ENCODE measurements around the gene PLEKHM3. TPM values are rescaled to one million over a fixed set of nuclear protein-coding genes. Genes with fewer than 3 reads are reported as not detected.

The PLEKHM3 gene
- total RNA-seq, 6 experiments from 2014 or later: 4.4 to 13.4 (median 8.9) TPM

- DNase-seq: no peak
- ATAC-seq: peak in 2 of 4 donors; percentile 44 to 47
These were observed 12.9 kb downstream of the PLEKHM3 start for GRCh38 chr2:208012449-208012848.

GRCh38 chr2:208010506-208010905 lies 14.8 kb downstream of the PLEKHM3 start:
- Histone ChIP-seq H3K9me3 (no peaks in the 10 kb centered on the region), H3K4me3 (no peak overlapping the region), H3K27me3 (no peaks in the 10 kb centered on the region), H3K36me3 (no peaks in the 10 kb centered on the region), H3K4me1 (peaks cover 0 to 23% (median 0%) of the 10 kb centered on the region in 4 donors), H3K27ac (no peak overlapping the region)
- no peak for TF ChIP-seq CTCF (IDR thresholded peaks at IDR 0.05)
- no peak for TF ChIP-seq POLR2A (IDR thresholded peaks at IDR 0.05)
- intact Hi-C loops (cut with DNase I): no loop called here
- ATAC-seq (peak in 1 of 4 donors; percentile 26), DNase-seq (no peak)

More at GRCh38 chr2:208012449-208012848, 12.9 kb downstream of the PLEKHM3 start:
- TF ChIP-seq CTCF (IDR thresholded peaks at IDR 0.05) (no peak), POLR2A (IDR thresholded peaks at IDR 0.05) (no peak)
- Histone ChIP-seq H3K4me3 (no peak overlapping the region), H3K36me3 (no peaks in the 10 kb centered on the region), H3K27me3 (no peaks in the 10 kb centered on the region), H3K9me3 (no peaks in the 10 kb centered on the region), H3K4me1 (peaks cover 0 to 26% (median 0%) of the 10 kb centered on the region in 4 donors), H3K27ac (no peak overlapping the region)
- intact Hi-C loops (cut with DNase I): no loop called here

GRCh38 chr2:208006833-208007232 lies 18.5 kb downstream of the PLEKHM3 start:
- no peaks in the 10 kb centered on the region for H3K9me3 ChIP-seq
- ATAC-seq (no peak), DNase-seq (no peak)
- H3K36me3 ChIP-seq: no peaks in the 10 kb centered on the region
- H3K4me1 ChIP-seq: no peaks in the 10 kb centered on the region
- H3K27ac ChIP-seq: no peak overlapping the region
- no peak for TF ChIP-seq POLR2A (IDR thresholded peaks at IDR 0.05)
- no peak for TF ChIP-seq CTCF (IDR thresholded peaks at IDR 0.05)
- no peak overlapping the region for H3K4me3 ChIP-seq
- H3K27me3 ChIP-seq: no peaks in the 10 kb centered on the region
- 91% methylated on average over 5 of the region's 5 CpGs for WGBS (ENCODE audit: insufficient coverage, low coverage, low lambda C conversion rate, missing lambda C conversion rate)
- intact Hi-C loops (cut with DNase I): no loop called here

GRCh38 chr2:208006337-208006736 lies 19.0 kb downstream of the PLEKHM3 start:
- no peak for ATAC-seq
- WGBS (ENCODE audit: insufficient coverage, low coverage, low lambda C conversion rate, missing lambda C conversion rate): 80% methylated on average over 3 of the region's 3 CpGs
- H3K36me3 ChIP-seq: no peaks in the 10 kb centered on the region
- no peak for TF ChIP-seq CTCF (IDR thresholded peaks at IDR 0.05)
- TF ChIP-seq POLR2A (IDR thresholded peaks at IDR 0.05): no peak
- H3K4me1 ChIP-seq: no peaks in the 10 kb centered on the region
- H3K9me3 ChIP-seq: no peaks in the 10 kb centered on the region
- no peak for DNase-seq
- H3K4me3 ChIP-seq: no peak overlapping the region
- H3K27ac ChIP-seq: no peak overlapping the region
- no peaks in the 10 kb centered on the region for H3K27me3 ChIP-seq
- intact Hi-C loops (cut with DNase I): no loop called here

- intact Hi-C loops (cut with DNase I): no loop called here
- ATAC-seq (no peak), DNase-seq (no peak)
- H3K4me3 ChIP-seq: no peak overlapping the region
- no peaks in the 10 kb centered on the region for H3K27me3 ChIP-seq
- 86% methylated on average over 4 of the region's 5 CpGs for WGBS (ENCODE audit: insufficient coverage, low coverage, low lambda C conversion rate, missing lambda C conversion rate)
- no peak overlapping the region for H3K27ac ChIP-seq
- peaks cover 0 to 4% (median 0%) of the 10 kb centered on the region in 4 donors for H3K36me3 ChIP-seq
- H3K4me1 ChIP-seq: peaks cover 0 to 3% (median 0%) of the 10 kb centered on the region in 4 donors
- H3K9me3 ChIP-seq: no peaks in the 10 kb centered on the region
- TF ChIP-seq CTCF (IDR thresholded peaks at IDR 0.05) (no peak), POLR2A (IDR thresholded peaks at IDR 0.05) (no peak)
These were observed 23.4 kb downstream of the PLEKHM3 start for GRCh38 chr2:208001924-208002323.

All from right lobe of liver (tissue), 6 donors.